NB4 (cell line): ENCODE results near the gene EVC2.

Experiments
- MYC ChIP-seq: IDR thresholded peaks from 2 replicates; pipeline ENCODE4 v1.6.1; 2011; ENCODE audit warnings: low read depth, low read length
- POLR2A ChIP-seq: IDR thresholded peaks from 2 replicates; pipeline ENCODE4 v1.6.1; 2011; ENCODE audit warnings: mild to moderate bottlenecking; ENCODE audit not compliant: insufficient read length; ENCODE audit errors: extremely low read depth
- TF ChIP-seq, protein P1 (sequence below): IDR thresholded peaks from one replicate; pipeline ENCODE4 v1.5.1; 2012; ENCODE audit warnings: low read depth, low read length
- TF ChIP-seq, protein P2 (sequence below): IDR thresholded peaks from 2 replicates; pipeline ENCODE4 v1.6.1; 2011; ENCODE audit warnings: low read depth, low read length

DNA sequence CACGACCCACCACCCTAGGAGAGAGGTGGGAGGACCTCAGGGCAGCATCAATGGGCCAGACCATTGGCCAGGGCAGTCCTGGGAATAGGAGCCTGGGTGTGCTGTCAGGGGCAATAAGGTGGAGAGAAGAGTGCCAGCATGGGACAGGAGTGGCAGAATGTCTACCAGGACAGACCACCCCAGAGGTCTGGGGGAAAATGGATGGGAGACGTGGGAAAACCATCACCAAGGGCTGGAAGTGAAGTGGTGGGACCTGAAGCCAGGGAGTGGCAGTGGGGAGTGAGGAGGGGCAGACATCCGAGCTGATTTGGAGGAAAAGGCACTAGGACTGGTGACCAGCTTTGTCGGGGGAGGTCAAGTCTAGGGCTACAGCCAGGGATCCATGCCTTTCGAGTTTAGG, 993 bp downstream of the EVC2 start:
- TF ChIP-seq POLR2A (no peak), MYC (no peak)
- TF ChIP-seq, protein P1, sequence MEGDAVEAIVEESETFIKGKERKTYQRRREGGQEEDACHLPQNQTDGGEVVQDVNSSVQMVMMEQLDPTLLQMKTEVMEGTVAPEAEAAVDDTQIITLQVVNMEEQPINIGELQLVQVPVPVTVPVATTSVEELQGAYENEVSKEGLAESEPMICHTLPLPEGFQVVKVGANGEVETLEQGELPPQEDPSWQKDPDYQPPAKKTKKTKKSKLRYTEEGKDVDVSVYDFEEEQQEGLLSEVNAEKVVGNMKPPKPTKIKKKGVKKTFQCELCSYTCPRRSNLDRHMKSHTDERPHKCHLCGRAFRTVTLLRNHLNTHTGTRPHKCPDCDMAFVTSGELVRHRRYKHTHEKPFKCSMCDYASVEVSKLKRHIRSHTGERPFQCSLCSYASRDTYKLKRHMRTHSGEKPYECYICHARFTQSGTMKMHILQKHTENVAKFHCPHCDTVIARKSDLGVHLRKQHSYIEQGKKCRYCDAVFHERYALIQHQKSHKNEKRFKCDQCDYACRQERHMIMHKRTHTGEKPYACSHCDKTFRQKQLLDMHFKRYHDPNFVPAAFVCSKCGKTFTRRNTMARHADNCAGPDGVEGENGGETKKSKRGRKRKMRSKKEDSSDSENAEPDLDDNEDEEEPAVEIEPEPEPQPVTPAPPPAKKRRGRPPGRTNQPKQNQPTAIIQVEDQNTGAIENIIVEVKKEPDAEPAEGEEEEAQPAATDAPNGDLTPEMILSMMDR, result no peak
- TF ChIP-seq, protein P2, sequence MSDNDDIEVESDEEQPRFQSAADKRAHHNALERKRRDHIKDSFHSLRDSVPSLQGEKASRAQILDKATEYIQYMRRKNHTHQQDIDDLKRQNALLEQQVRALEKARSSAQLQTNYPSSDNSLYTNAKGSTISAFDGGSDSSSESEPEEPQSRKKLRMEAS, result no peak
